K562 (cell line): ENCODE data around the gene CNNM3. TPM values are rescaled to one million over a fixed set of nuclear protein-coding genes. Genes with fewer than 3 reads are reported as not detected.

ENCODE experiments used
- ATF3 ChIP-seq, 2 experiments: fragments of 450-650 bp in 1 of 2; sonication (generic) in 1 of 2; formaldehyde crosslinking in 1 of 2; IDR thresholded peaks in 1 of 2; conservative IDR thresholded peaks in 1 of 2; 2 replicates each; pipeline versions ENCODE4 v1.6.1 to v1.8.1; 2016 to 2023; ENCODE audit warnings: mild to moderate bottlenecking in 2 of 2, moderate library complexity in 2 of 2, inconsistent platforms in 1 of 2, missing genetic modification reagents in 1 of 2
- CTBP1 ChIP-seq: fragments of 450-650 bp; IDR thresholded peaks from 2 replicates; pipeline ENCODE4 v1.6.1; 2016; ENCODE audit warnings: borderline replicate concordance
- EGR1 ChIP-seq: fragments of 450-650 bp; conservative IDR thresholded peaks from 2 replicates; pipeline ENCODE4 v1.6.1; 2017; ENCODE audit warnings: mild to moderate bottlenecking
- ELF4 ChIP-seq: fragments of 450-650 bp; formaldehyde crosslinking; IDR thresholded peaks from 2 replicates; pipeline ENCODE4 v1.4.0; 2022; ENCODE audit warnings: missing genetic modification characterization
- GABPA ChIP-seq: fragments of 200-800 bp; sonication (Bioruptor generic); conservative IDR thresholded peaks from 2 replicates; pipeline ENCODE4 v1.6.1; 2016; ENCODE audit warnings: low read depth, missing genetic modification characterization, missing compliant biosample characterization
- MAZ ChIP-seq, 2 experiments: fragments of 450-650 bp in 1 of 2; sonication (generic) in 1 of 2; formaldehyde crosslinking; IDR thresholded peaks in 1 of 2; conservative IDR thresholded peaks in 1 of 2; 2 replicates each; pipeline versions ENCODE4 v1.4.0 to v1.5.0; 2020; ENCODE audit warnings: mild to moderate bottlenecking in 1 of 2, missing genetic modification reagents in 1 of 2
- POLR2A ChIP-seq: fragments of 450-650 bp; conservative IDR thresholded peaks from 2 replicates; pipeline ENCODE4 v1.6.1; 2016
- POLR2G ChIP-seq: fragments of 200-400 bp; formaldehyde crosslinking; IDR thresholded peaks from 2 replicates; pipeline ENCODE4 v1.6.1; 2017; ENCODE audit warnings: low read depth, mild to moderate bottlenecking, antibody characterized with exemption, low read length, moderate library complexity
- RBFOX2 ChIP-seq: fragments of 200-400 bp; formaldehyde crosslinking; IDR thresholded peaks from 2 replicates; pipeline ENCODE4 v1.6.1; 2017; ENCODE audit warnings: low read depth, mild to moderate bottlenecking, low read length, moderate library complexity
- RREB1 ChIP-seq: fragments of 250-450 bp; sonication (Bioruptor Pico); IDR thresholded peaks from 2 replicates; pipeline ENCODE4 v1.4.0; 2020
- SUPT5H ChIP-seq: fragments of 450-650 bp; IDR thresholded peaks from 2 replicates; pipeline ENCODE4 v1.6.1; 2016
- ZBTB33 ChIP-seq: sonication (generic); formaldehyde crosslinking; IDR thresholded peaks from 2 replicates; pipeline ENCODE4 v1.8.1; 2023; ENCODE audit warnings: mild to moderate bottlenecking, missing genetic modification reagents
- ZBTB43 ChIP-seq: sonication (generic); formaldehyde crosslinking; IDR thresholded peaks from 2 replicates; pipeline ENCODE4 v1.8.0; 2023; ENCODE audit warnings: mild to moderate bottlenecking, missing genetic modification reagents
- ZNF41 ChIP-seq: fragments of 250-450 bp; sonication (Bioruptor Pico); conservative IDR thresholded peaks from 2 replicates; pipeline ENCODE4 v1.4.0; 2020; ENCODE audit warnings: mild to moderate bottlenecking
- polyA plus RNA-seq, 8 experiments: library from polyadenylated mRNA; depleted of rRNA in 4 of 8; stranded (reverse) in 5 of 8; unstranded in 3 of 8; fragments of >200 nt; fragmentation: Nextera tagmentation in 2 of 8; fragmentation: Illumina TruSeq in 1 of 8; extraction: Ambion mirVana in 2 of 8; extraction: Trizol in 1 of 8; gene quantifications; 2 replicates each; pipeline versions ENCODE4 v1.2.1 to v1.2.3, GENCODE V29; 2011 to 2014; ENCODE audit warnings: inconsistent platforms in 1 of 8, missing spikeins in 1 of 8
- total RNA-seq, 7 experiments: library from RNA; depleted of rRNA in 6 of 7; stranded (reverse); fragments of >200 nt in 6 of 7; fragmentation: Illumina TruSeq in 2 of 7; extraction: Trizol in 2 of 7; gene quantifications; 2 replicates each; pipeline versions ENCODE4 v1.2.1 to v1.2.3, GENCODE V29; 2011 to 2021; ENCODE audit warnings: low replicate concordance in 1 of 7

The CNNM3 gene
- total and polyA plus RNA-seq, 9 of the 15 experiments (the other 6 are each of a cell fraction or from before 2014, with no cell fraction given): 1.4 to 16.9 (median 6.5) TPM

DNA sequence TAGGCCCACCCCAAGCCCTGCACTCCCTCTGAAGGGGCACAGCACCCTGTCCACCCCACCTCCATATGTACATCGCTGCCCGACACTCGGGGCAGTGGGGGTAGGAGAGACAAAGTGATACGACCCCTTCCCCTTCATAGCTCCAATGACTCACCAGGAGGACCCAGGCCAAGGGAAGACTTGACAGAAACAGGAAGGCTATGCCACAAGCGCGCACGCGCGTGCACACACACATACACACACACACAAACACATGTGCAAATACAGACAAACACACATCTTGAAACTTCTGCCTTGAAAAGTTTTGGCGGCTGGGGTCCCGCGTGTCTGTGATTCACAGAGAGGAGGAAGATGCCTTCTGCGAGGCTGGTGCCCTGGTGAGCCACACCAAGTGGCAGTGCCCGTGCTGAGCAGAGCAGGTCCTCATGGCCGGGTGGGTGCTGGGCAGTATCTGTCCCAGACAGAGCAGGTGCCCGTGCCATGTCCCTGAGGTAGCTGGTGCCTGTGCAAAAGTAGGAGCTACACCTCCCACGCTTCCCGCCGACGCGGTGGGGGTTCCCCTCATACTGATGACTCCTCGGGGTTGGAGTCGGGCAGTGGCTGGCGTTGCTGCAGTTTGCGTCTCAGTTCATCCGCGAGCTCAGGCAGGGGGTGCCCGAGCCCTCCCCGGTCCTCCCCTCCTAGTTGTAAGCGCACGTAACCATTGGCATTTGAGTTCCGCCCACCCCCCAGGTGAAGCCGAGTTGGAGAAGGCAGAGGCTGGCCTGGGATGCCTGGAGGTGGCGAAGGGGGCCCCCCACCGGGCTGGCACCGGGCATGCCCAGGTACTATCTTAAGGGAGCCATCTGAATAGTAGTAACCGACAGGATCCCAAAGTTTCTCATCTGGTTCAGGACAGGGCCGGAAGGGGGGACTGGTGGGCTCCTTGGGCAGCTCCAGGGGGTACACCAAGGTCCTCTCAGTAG is 44.3 kb downstream of the CNNM3 start (continued):
- TF ChIP-seq ELF4 (0 out of 2 replicates have a peak, but pooled peaks have one; percentile 6), EGR1 (peak; percentile 27; the same call in 1 of the 2 replicates), ZBTB33 (CRISPR knock-in tag) (peak; percentile 98), ZBTB43 (no peak), ATF3 (IDR thresholded peaks at IDR 0.05) (no peak), ATF3 (CRISPR knock-in tag; conservative IDR thresholded peaks at IDR 0.05) (no peak), ZNF41 (CRISPR knock-in tag) (no peak), POLR2A (peak; percentile 43), MAZ (CRISPR knock-in tag; conservative IDR thresholded peaks at IDR 0.05 in 1 of 2, IDR thresholded peaks at IDR 0.05 in 1 of 2) (no peak), RREB1 (no peak), SUPT5H (peak; percentile 67), POLR2G (peak; percentile 68; the same call in 1 of the 2 replicates), RBFOX2 (peak; percentile 63), GABPA (tag) (no peak), CTBP1 (no peak)
